GM18907 (cell line): ENCODE results near the gene LRP11.
"Not testable (repeated sequence)": the region's sequence is repeated elsewhere in the genome, so short reads cannot be mapped to it uniquely, and the experiment has no call there.

Experiments
- ATAC-seq: cut with Tn5 transposase; IDR thresholded peaks from one replicate; pipeline ENCODE4 v1.9.1; 2021; ENCODE audit warnings: mild to moderate bottlenecking, moderate library complexity; ENCODE audit not compliant: unreplicated experiment

Gene LRP11

DNA sequence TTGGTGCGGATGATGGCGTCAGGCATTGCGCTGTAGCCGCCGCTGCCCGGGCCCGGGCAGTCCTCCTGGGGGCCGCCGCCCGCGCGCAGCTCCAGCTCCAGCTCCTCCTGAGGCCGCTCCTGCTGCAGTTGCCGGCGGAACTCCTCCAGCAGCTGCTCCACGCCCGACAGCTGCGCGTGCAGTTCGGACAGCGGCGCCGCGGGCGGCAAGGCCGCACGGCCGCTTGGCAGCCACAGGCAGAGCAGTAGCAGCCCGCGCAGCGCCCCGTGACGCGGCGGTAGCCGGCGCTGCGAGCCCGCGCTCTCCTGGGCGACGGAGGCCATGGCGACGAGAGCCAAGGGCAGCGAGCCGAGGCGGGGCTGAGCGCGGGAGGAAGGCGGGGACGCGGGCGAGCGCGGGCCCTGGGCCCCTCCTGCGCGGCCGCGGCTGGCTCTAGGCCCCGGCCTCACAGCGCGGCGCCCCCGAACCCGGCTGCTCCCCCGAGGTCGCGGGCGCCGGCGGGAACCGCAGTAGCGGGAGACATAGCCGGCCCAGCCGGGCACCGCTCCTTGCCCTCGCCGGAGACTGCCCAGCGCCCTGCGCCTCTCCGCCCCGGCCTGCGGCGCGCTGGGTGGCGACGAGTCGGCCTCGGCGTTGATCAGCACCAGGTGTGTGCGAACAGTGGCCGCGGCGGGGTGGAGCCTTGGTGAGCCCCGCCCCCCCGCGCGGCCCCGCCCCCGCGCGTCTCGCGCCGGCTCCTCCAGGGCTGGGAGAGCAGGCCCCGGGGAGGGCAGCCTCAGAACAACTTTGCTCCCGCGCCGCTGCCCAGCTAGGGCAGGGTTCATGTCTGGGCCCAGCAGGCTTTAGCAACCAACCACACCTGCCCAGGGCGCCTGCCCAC lies at the start of gene LRP11:
Gene LRP11, minus strand, starts transcription at position 662 of the 880 bp plus-strand sequence. Its CDS starts 339 bp downstream, at position 323.
- ATAC-seq = peak; percentile 88

GRCh38 chr6:149913540-149914240 lies 49.5 kb upstream of the LRP11 start:
- no peak for ATAC-seq

DNA sequence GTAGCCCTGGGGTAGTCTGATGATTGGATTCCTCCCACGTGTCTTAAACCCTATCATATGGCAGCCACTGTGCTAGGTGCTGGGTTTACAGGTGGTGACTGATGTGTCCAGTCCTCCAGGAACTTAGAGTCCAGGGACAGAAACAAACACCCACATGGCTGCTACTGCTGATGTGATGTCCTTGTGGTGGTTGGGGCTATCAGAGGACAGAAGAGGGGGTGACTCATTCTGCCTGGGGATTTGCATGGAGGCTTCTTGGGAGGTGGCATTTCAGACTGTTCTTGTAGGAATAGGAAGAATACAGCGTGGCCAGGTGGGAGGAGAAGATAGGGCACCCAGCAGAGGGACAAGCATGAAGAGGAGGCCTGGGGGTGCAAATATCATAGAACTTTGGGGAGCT lies 48.9 kb upstream of the LRP11 start:
- no peak for ATAC-seq

- ATAC-seq = not testable (repeated sequence)
These were observed 48.5 kb upstream of the LRP11 start for GRCh38 chr6:149912680-149913079.

DNA sequence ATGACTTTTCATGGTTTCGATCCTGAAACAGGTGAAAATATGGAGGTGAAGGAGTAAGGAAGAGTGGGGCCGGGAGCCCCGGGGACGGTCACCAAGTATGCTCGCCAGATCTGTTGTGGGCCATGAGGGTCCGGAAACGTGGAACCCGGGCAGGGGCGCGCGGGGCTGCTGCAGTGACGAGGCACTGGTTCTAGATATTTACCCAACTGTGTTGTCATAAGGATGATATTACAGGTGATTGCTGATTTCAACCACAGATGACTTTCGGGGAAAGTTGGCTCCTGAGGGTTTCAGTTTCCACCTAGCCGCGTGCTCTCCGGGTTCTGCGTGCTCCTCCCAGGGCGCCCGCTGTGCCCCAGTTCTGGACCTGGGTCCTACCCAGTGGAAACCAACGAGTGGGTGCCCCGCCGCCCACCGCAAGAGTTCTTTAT lies 46.6 kb upstream of the LRP11 start:
- ATAC-seq = no peak

- ATAC-seq = no peak
These were observed 45.7 kb upstream of the LRP11 start for GRCh38 chr6:149909701-149910470.

GRCh38 chr6:149908480-149908879 lies 44.3 kb upstream of the LRP11 start:
- ATAC-seq = not testable (repeated sequence)

- ATAC-seq = no peak
These were observed 43.2 kb upstream of the LRP11 start for GRCh38 chr6:149907317-149907716.

DNA sequence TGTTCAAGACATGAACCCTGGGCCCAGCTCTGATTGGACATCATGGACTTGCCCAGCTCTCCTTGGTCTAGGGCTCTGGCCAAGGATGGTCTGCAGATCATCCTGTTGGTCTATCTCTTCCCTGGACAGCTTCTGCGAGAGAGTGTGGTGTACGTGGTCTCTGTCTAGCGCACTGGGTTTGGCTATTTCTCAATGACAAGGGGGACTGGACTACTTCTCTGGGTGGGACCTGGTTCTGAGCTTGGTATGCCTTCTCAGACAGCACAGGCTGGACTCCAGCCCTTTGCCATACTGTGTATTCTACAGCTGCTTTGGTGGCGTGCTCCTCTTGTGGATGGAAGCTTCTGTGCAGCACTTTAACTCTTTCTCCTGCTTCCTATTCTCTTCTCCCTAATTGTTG lies 42.2 kb upstream of the LRP11 start:
- ATAC-seq = no peak

DNA sequence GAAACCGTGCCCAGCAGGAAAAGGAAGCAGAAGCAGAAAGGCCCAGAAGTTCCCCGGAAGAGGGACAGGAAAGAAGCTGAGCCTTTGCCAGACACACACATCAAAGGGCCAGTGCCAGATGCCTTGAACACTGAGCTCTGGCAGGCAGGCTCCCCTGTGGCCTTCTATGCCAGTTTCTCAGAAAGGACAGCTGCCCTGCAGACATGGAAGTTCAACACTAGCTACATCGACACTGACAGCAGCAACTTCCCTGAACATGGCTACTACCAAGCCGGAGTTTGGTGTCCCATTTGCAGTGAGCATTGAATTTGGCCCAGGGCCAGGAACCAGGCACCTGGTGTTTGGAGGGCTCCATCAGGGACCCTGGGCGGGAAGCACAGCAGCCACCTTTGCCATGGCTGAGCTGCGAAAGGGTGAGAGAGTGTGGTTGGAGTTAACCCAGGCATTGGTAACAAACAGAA lies 41.8 kb upstream of the LRP11 start:
- ATAC-seq = no peak

DNA sequence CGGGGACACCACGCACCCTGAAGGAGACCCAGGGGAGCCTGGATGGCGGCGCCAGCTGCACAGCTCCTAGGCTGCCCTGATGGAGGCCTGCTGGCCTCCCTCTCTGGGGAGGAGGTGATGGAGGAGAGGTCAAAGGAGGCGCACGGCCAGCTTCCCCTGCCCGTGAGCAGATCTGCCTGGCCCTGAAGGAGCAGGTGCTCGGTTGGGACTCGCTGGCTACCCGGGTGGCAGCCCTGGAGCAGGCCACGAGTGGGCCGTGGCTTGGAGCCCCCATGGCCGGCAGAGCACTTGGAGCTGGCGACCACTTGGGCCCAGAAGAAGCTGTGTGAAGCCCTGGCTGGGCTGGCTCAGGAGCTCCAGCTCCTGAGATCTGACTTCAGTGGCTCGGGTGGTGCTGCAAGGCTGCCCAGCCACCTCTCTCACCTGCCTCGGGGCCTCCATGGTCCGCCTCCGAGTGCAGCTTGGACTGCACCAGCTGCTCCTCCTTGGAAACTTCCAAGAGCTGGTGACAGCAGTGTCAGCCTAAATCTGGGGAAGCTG lies 41.3 kb upstream of the LRP11 start:
- no peak for ATAC-seq

DNA sequence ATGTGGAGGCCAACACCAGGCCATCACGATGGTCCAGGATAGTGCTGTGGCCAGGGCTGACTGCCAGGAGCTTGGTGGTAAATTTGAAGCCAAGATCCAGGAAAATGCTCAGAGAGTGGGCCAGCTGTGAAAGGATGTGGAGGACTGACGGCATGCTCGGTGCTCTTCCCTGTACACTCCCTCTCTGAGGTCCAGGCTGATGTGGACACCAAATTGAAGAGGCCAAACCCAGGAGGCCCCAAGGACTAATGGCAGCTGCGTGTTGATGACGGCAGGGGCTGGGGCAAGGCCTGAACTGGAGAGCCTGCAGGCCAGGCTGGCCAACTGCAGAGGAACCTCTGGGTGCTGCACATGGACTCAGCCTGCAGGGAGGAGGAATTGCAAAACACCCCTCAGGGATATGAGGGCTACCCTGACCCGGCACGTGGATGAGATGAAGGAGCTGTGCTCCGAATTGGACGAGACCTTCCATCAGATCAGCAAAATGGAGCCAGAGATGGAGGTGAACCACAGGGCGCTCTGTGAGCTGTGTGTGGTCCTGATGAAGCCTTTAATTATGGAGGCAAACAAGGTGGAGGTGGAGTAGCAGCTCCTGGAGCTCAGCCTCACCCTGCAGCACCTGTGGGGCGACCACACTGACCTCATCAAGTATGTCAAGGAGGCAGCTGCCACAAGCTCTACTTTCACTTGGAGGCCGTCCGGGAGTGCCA lies 40.7 kb upstream of the LRP11 start:
- ATAC-seq = no peak

DNA sequence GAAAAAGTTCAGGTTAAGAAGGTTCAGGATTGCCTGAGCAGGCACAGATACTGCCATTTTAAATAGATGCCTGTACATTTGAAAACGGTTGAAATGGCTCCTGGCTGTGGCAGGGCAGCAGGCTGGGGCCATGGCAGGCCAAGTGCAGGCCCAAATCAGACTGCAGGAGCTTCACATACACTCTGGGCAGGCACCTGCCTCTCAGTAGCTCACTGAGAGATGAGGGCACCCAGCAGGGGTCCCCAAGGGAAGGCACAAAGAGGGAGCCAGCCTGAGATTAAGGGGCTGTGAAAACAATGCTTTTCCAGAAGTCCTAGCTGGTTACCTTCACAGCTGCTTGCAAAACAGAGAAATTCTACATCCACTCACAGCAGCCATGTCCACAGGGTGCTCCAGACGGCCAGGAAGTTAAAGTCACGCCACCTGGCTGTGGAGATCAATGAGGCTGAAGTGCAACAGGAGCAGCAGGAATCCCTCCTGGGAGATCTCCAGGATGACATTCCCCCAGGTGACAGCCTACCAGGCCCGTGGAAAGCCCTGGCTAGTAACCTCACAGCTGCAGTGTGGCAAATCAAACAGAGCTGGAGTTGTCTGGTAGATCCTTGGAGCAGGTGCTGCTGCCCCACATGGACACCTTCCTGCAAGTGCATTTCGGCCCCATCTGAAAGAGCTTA lies 39.9 kb upstream of the LRP11 start:
- ATAC-seq = no peak

- no peak for ATAC-seq
These were observed 37.4 kb upstream of the LRP11 start for GRCh38 chr6:149901444-149902140.

DNA sequence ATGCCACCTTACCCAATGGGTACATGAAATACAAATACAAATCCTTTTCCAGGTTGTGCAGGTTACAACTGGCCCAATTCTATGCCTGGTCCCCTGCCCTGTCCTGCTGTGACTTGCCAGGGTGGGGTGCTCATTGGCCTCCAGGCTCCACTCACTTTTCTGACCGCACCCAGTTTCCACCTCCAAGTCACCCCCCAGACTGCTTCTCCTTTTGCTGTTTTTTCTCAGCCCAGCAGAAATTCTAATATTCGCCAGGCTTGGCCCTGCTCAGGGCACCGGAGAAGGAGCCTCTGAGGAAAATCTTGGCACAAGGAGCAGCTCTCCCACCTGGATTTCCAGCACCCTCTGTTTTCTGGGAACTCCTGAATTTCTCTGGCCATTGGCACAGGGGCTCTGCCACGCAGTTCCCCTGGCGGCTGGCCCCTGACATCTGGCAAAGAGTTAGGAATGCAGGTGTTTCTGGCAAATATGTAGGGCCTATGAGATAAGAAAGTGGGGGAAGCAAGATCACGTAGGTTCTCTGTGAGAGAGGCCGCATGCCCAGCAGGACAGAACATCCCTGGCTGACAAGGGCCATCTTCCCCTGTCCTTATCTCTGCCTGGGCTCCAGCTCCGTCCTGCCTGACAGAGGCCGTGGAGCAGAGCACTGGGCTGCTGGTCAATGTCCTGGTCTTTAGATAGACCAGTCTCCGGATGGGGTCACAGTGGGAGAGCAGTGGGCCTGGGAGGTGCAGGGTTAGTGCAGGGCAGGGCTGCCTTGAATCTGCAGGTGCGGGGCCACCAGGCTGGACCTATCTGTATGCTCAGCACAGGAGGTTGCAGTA lies 36.7 kb upstream of the LRP11 start:
- no peak for ATAC-seq

- no peak for ATAC-seq
These were observed 35.9 kb upstream of the LRP11 start for GRCh38 chr6:149899926-149900619.

- ATAC-seq = no peak
These were observed 35.3 kb upstream of the LRP11 start for GRCh38 chr6:149899486-149899885.

GRCh38 chr6:149898966-149899365 lies 34.8 kb upstream of the LRP11 start:
- no peak for ATAC-seq
